ENCODE data around the gene NSG2.

NSG2 gene

GRCh38 chr5:174148721-174149120 lies 103.2 kb downstream of the NSG2 start:
- Histone ChIP-seq H2AFZ (no peak overlapping the region), H3K4me1 (no peaks in the 10 kb centered on the region), H3K79me2 (no peaks in the 10 kb centered on the region), H3K9me3 (ENCODE audit: control insufficient read depth, low read length) (no peaks in the 10 kb centered on the region), H3K27me3 (ENCODE audit: control insufficient read depth, insufficient read depth, low read length) (no peaks in the 10 kb centered on the region), H3K36me3 (ENCODE audit: control insufficient read depth, insufficient read depth, low read length) (no peaks in the 10 kb centered on the region), H3K9ac (no peak overlapping the region), H3K4me3 (ENCODE audit: low read depth, low read length) (no peak overlapping the region), H3K27ac (no peak overlapping the region), H3K4me2 (ENCODE audit: low read length) (no peak overlapping the region)
- TF ChIP-seq, protein P1, sequence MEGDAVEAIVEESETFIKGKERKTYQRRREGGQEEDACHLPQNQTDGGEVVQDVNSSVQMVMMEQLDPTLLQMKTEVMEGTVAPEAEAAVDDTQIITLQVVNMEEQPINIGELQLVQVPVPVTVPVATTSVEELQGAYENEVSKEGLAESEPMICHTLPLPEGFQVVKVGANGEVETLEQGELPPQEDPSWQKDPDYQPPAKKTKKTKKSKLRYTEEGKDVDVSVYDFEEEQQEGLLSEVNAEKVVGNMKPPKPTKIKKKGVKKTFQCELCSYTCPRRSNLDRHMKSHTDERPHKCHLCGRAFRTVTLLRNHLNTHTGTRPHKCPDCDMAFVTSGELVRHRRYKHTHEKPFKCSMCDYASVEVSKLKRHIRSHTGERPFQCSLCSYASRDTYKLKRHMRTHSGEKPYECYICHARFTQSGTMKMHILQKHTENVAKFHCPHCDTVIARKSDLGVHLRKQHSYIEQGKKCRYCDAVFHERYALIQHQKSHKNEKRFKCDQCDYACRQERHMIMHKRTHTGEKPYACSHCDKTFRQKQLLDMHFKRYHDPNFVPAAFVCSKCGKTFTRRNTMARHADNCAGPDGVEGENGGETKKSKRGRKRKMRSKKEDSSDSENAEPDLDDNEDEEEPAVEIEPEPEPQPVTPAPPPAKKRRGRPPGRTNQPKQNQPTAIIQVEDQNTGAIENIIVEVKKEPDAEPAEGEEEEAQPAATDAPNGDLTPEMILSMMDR (IDR thresholded peaks at IDR 0.05) = no peak

- Histone ChIP-seq H3K4me3 (ENCODE audit: low read depth, low read length) (no peak overlapping the region), H3K9me3 (ENCODE audit: control insufficient read depth, low read length) (no peaks in the 10 kb centered on the region), H3K36me3 (ENCODE audit: control insufficient read depth, insufficient read depth, low read length) (no peaks in the 10 kb centered on the region), H3K27ac (no peak overlapping the region), H3K9ac (no peak overlapping the region), H3K4me2 (ENCODE audit: low read length) (no peak overlapping the region), H2AFZ (no peak overlapping the region), H3K27me3 (ENCODE audit: control insufficient read depth, insufficient read depth, low read length) (no peaks in the 10 kb centered on the region), H3K4me1 (no peaks in the 10 kb centered on the region), H3K79me2 (no peaks in the 10 kb centered on the region)
- TF ChIP-seq, protein P1 (IDR thresholded peaks at IDR 0.05) = no peak
These were observed 103.9 kb downstream of the NSG2 start for GRCh38 chr5:174149426-174149825.

DNA sequence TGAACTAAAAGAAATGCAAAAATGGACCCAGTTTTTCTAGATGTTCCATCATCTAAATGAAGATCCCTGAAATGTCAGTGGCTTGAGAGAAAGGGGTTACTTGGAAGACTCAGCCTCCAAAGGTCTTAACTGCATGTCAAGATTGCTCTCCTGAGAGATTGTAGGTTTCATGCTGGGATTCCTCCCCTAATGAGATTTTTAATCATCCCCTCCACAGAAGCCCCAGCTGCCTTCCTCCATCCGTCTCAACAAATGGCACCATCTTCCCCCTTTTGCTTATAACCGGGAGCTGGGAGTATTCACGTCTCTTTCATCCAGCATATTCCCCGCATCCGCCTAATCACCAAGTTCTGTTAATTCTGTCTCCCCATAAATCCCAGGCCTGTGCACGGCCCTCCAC lies 104.5 kb downstream of the NSG2 start:
- Histone ChIP-seq H3K79me2 (no peaks in the 10 kb centered on the region), H2AFZ (no peak overlapping the region), H3K36me3 (ENCODE audit: control insufficient read depth, insufficient read depth, low read length) (no peaks in the 10 kb centered on the region), H3K27me3 (ENCODE audit: control insufficient read depth, insufficient read depth, low read length) (no peaks in the 10 kb centered on the region), H3K27ac (no peak overlapping the region), H3K4me3 (ENCODE audit: low read depth, low read length) (no peak overlapping the region), H3K4me1 (no peaks in the 10 kb centered on the region), H3K9ac (no peak overlapping the region), H3K9me3 (ENCODE audit: control insufficient read depth, low read length) (no peaks in the 10 kb centered on the region), H3K4me2 (ENCODE audit: low read length) (no peak overlapping the region)
- TF ChIP-seq, protein P1 (IDR thresholded peaks at IDR 0.05) = no peak

GRCh38 chr5:174151599-174152181 lies 106.2 kb downstream of the NSG2 start:
- H3K9me3 ChIP-seq (ENCODE audit: control insufficient read depth, low read length) = no peaks in the 10 kb centered on the region
- H3K27me3 ChIP-seq (ENCODE audit: control insufficient read depth, insufficient read depth, low read length) = no peaks in the 10 kb centered on the region
- TF ChIP-seq, protein P1 (IDR thresholded peaks at IDR 0.05) = no peak
- H3K4me1 ChIP-seq = no peaks in the 10 kb centered on the region
- H3K9ac ChIP-seq = no peak overlapping the region
- H3K4me2 ChIP-seq (ENCODE audit: low read length) = no peak overlapping the region
- H3K36me3 ChIP-seq (ENCODE audit: control insufficient read depth, insufficient read depth, low read length) = no peaks in the 10 kb centered on the region
- H3K79me2 ChIP-seq = no peaks in the 10 kb centered on the region
- no peak overlapping the region for H2AFZ ChIP-seq
- no peak overlapping the region for H3K4me3 ChIP-seq (ENCODE audit: low read depth, low read length)
- H3K27ac ChIP-seq = no peak overlapping the region

GRCh38 chr5:174154559-174154958 lies 109.1 kb downstream of the NSG2 start:
- H3K4me1 ChIP-seq = no peaks in the 10 kb centered on the region
- no peak overlapping the region for H3K27ac ChIP-seq
- H3K4me3 ChIP-seq (ENCODE audit: low read depth, low read length) = no peak overlapping the region
- no peaks in the 10 kb centered on the region for H3K79me2 ChIP-seq
- no peak overlapping the region for H3K4me2 ChIP-seq (ENCODE audit: low read length)
- TF ChIP-seq, protein P1 (IDR thresholded peaks at IDR 0.05) = no peak
- no peak overlapping the region for H3K9ac ChIP-seq
- no peaks in the 10 kb centered on the region for H3K27me3 ChIP-seq (ENCODE audit: control insufficient read depth, insufficient read depth, low read length)
- no peaks in the 10 kb centered on the region for H3K36me3 ChIP-seq (ENCODE audit: control insufficient read depth, insufficient read depth, low read length)
- no peak overlapping the region for H2AFZ ChIP-seq
- H3K9me3 ChIP-seq (ENCODE audit: control insufficient read depth, low read length) = no peaks in the 10 kb centered on the region

Measured in parathyroid adenoma (tissue), 2 donors.